HUES48 (cell line): Measurements from ENCODE around the gene FAM13B.

Source experiments
- H3K27ac ChIP-seq: one replicate; pipeline ENCODE4 v1.7.0; 2013; ENCODE audit warnings: low read depth, low read length, inconsistent platforms
- H3K27me3 ChIP-seq: 2 replicates; pipeline ENCODE4 v1.6.1; 2013; ENCODE audit warnings: mild to moderate bottlenecking, low read length; ENCODE audit not compliant: control insufficient read depth, insufficient read depth
- H3K36me3 ChIP-seq: 2 replicates; pipeline ENCODE4 v1.6.1; 2013; ENCODE audit warnings: low read length; ENCODE audit not compliant: control insufficient read depth, insufficient read depth
- H3K4me1 ChIP-seq: 2 replicates; pipeline ENCODE4 v1.6.1; 2013; ENCODE audit warnings: mild to moderate bottlenecking, low read length; ENCODE audit not compliant: control insufficient read depth, insufficient read depth
- H3K4me3 ChIP-seq: 2 replicates; pipeline ENCODE4 v1.5.1; 2013; ENCODE audit warnings: mild to moderate bottlenecking, low read depth, low read length
- H3K9ac ChIP-seq: 2 replicates; pipeline ENCODE4 v1.6.1; 2013; ENCODE audit warnings: mild to moderate bottlenecking, low read depth, low read length, moderate library complexity
- H3K9me3 ChIP-seq: 2 replicates; pipeline ENCODE4 v1.6.1; 2013; ENCODE audit warnings: low read length; ENCODE audit not compliant: control insufficient read depth, insufficient read depth

The FAM13B gene

GRCh38 chr5:137894586-137894985, 138.3 kb downstream of the FAM13B start:
- H3K36me3 ChIP-seq, result no peaks in the 10 kb centered on the region
- H3K27me3 ChIP-seq, result no peaks in the 10 kb centered on the region
- 0 out of 2 replicates have a peak, but pooled peaks cover 4% of the 10 kb centered on the region for H3K4me1 ChIP-seq
- no peaks in the 10 kb centered on the region for H3K9me3 ChIP-seq
- H3K9ac ChIP-seq, result no peak overlapping the region
- H3K27ac ChIP-seq, result no peak overlapping the region
- H3K4me3 ChIP-seq, result no peak overlapping the region

DNA sequence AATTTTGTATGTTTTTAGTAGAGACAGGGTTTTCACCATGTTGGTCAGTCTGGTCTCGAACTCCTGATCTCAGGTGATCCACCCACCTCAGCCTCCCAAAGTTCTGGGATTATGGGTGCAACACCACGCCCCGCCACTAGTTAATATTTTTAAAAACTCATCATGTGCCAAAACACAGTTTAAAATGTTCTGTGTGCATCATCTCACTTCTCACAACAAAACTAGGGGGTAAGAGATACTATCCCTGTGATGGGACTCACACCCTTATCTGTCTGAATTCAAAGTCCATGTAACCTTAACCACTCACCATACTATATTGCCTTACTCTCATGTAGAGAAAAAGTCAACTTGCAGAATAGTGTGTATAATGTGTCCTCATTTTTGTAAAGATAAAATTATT, 141.0 kb downstream of the FAM13B start:
- Histone ChIP-seq H3K4me3 (no peak overlapping the region), H3K27ac (no peak overlapping the region), H3K9me3 (no peaks in the 10 kb centered on the region), H3K27me3 (no peaks in the 10 kb centered on the region), H3K4me1 (peaks cover 17% of the 10 kb centered on the region), H3K36me3 (no peaks in the 10 kb centered on the region), H3K9ac (no peak overlapping the region)

GRCh38 chr5:137890845-137891244, 142.0 kb downstream of the FAM13B start:
- no peaks in the 10 kb centered on the region for H3K36me3 ChIP-seq
- H3K4me3 ChIP-seq, result no peak overlapping the region
- H3K9ac ChIP-seq, result no peak overlapping the region
- no peak overlapping the region for H3K27ac ChIP-seq
- H3K4me1 ChIP-seq, result peaks cover 17% of the 10 kb centered on the region
- H3K27me3 ChIP-seq, result no peaks in the 10 kb centered on the region
- no peaks in the 10 kb centered on the region for H3K9me3 ChIP-seq

DNA sequence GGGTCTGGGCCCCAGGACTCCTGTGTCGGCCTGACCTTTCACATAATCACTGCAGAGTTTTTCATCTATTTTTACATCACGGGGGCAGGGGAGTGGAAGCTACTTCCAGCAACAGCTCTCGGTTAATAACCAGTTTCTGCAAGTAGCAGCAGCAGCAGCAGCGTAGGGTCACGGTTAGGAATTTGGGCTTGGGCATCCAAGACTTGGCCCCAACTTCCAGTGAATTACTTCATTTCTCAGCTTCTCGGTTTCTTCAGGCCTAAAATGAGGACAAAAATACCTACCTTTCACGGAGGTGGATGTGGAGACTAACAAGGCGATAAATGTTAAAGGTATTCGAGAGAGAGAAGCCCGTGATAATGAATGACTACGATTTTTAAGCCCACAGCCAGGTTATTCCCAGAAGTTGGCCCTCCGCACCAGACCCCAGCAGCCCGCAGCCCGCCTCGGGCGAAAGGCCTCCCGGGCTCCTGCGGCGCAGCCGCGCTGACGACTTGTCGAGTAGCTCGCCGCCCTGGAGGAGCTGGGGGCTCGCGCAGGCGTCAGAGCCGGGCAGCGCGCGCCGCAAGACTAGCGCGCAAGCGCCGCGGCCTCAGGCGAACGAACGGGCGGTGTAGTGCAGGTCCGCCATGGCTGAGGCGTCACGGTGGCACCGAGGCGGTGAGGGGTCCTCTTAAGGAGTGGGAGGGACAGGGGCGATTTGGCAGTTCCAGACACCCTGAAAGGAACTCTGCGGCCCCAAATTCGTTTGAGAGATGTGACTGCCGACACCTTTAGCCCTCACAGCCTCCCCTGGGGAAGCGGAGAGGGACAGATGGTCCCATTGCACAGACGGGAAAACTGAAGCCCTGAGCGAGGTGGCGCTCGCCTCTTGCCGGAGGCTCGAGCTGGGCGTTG, 143.8 kb downstream of the FAM13B start, which contains the start of gene PKD2L2:
TSS of gene PKD2L2 (plus strand) at position 595 of the 897 bp plus-strand sequence. CDS start at position 630, 35 bp downstream.
- H3K9me3 ChIP-seq, result no peaks in the 10 kb centered on the region
- peak within 1 kb of the TSS; percentile 60; the same call in 1 of the 2 replicates for H3K9ac ChIP-seq
- no peaks in the 10 kb centered on the region for H3K36me3 ChIP-seq
- peak within 1 kb of the TSS; percentile 64 for H3K4me3 ChIP-seq
- no peaks in the 10 kb centered on the region for H3K27me3 ChIP-seq
- no peak within 1 kb of the TSS for H3K27ac ChIP-seq
- peaks cover 17% of the 10 kb centered on the region for H3K4me1 ChIP-seq

DNA sequence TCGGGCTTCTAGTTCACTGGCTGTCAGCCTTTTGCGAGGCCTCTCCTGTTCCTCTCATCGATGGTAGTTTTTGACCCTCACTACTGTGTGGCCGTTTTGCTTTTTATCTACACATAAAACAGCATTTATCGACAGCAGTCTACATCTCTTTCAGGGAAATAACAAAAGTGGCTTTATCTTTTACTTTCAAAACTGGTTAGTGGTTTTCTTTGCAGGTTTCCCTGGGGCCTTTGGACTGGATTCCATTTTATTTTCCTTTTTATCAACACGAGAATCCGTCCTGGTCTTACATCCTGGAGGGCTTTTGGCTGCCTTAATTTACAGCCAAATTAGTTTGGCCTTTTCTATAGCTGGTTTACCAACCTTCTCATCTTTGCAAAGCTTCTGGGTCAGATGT, 144.4 kb downstream of the FAM13B start:
- peak overlapping the region; percentile 56; the same call in 1 of the 2 replicates for H3K4me3 ChIP-seq
- H3K4me1 ChIP-seq, result peaks cover 17% of the 10 kb centered on the region
- no peaks in the 10 kb centered on the region for H3K27me3 ChIP-seq
- H3K27ac ChIP-seq, result no peak overlapping the region
- no peaks in the 10 kb centered on the region for H3K36me3 ChIP-seq
- H3K9me3 ChIP-seq, result no peaks in the 10 kb centered on the region
- H3K9ac ChIP-seq, result 0 out of 2 replicates have a peak overlapping the region, but pooled peaks have one; percentile 60
